ENCODE data around the gene KCNT1.

Gene KCNT1

GRCh38 chr9:135759676-135760300, 57.8 kb downstream of the KCNT1 start:
- Mint-ChIP-seq H3K27ac (no peak overlapping the region), H3K27me3 (ENCODE audit: low read depth) (no peaks in the 10 kb centered on the region), H3K4me3 (no peak overlapping the region), H3K36me3 (ENCODE audit: low read depth) (no peaks in the 10 kb centered on the region), H3K4me1 (ENCODE audit: low read depth) (no peaks in the 10 kb centered on the region), H3K9me3 (no peaks in the 10 kb centered on the region)
- DNase-seq (ENCODE audit: low spot score), result no peak

GRCh38 chr9:135760465-135760864, 58.5 kb downstream of the KCNT1 start:
- no peak for DNase-seq (ENCODE audit: low spot score)
- Mint-ChIP-seq H3K9me3 (no peaks in the 10 kb centered on the region), H3K27me3 (ENCODE audit: low read depth) (no peaks in the 10 kb centered on the region), H3K36me3 (ENCODE audit: low read depth) (no peaks in the 10 kb centered on the region), H3K4me3 (no peak overlapping the region), H3K27ac (no peak overlapping the region), H3K4me1 (ENCODE audit: low read depth) (no peaks in the 10 kb centered on the region)

- Mint-ChIP-seq H3K4me1 (ENCODE audit: low read depth) (no peaks in the 10 kb centered on the region), H3K27me3 (ENCODE audit: low read depth) (no peaks in the 10 kb centered on the region), H3K9me3 (no peaks in the 10 kb centered on the region), H3K36me3 (ENCODE audit: low read depth) (no peaks in the 10 kb centered on the region), H3K4me3 (no peak overlapping the region), H3K27ac (no peak overlapping the region)
- no peak for DNase-seq (ENCODE audit: low spot score)
Measured at GRCh38 chr9:135761150-135761844, 59.3 kb downstream of the KCNT1 start.

GRCh38 chr9:135761845-135762168, 59.8 kb downstream of the KCNT1 start:
- Mint-ChIP-seq H3K27ac (no peak overlapping the region), H3K9me3 (no peaks in the 10 kb centered on the region), H3K27me3 (ENCODE audit: low read depth) (no peaks in the 10 kb centered on the region), H3K36me3 (ENCODE audit: low read depth) (no peaks in the 10 kb centered on the region), H3K4me3 (no peak overlapping the region), H3K4me1 (ENCODE audit: low read depth) (no peaks in the 10 kb centered on the region)
- DNase-seq (ENCODE audit: low spot score), result no peak

GRCh38 chr9:135762921-135763320, 60.9 kb downstream of the KCNT1 start:
- no peaks in the 10 kb centered on the region for H3K9me3 Mint-ChIP-seq
- no peaks in the 10 kb centered on the region for H3K4me1 Mint-ChIP-seq (ENCODE audit: low read depth)
- DNase-seq (ENCODE audit: low spot score), result no peak
- H3K36me3 Mint-ChIP-seq (ENCODE audit: low read depth), result no peaks in the 10 kb centered on the region
- no peak overlapping the region for H3K4me3 Mint-ChIP-seq
- H3K27ac Mint-ChIP-seq, result no peak overlapping the region
- no peaks in the 10 kb centered on the region for H3K27me3 Mint-ChIP-seq (ENCODE audit: low read depth)

- Mint-ChIP-seq H3K4me1 (ENCODE audit: low read depth) (no peaks in the 10 kb centered on the region), H3K27me3 (ENCODE audit: low read depth) (no peaks in the 10 kb centered on the region), H3K27ac (no peak overlapping the region), H3K4me3 (no peak overlapping the region), H3K36me3 (ENCODE audit: low read depth) (peaks cover under 1% of the 10 kb centered on the region), H3K9me3 (no peaks in the 10 kb centered on the region)
- DNase-seq (ENCODE audit: low spot score), result no peak
Measured at GRCh38 chr9:135763716-135764446, 61.9 kb downstream of the KCNT1 start.

- H3K4me3 Mint-ChIP-seq, result no peak overlapping the region
- no peak overlapping the region for H3K27ac Mint-ChIP-seq
Measured at GRCh38 chr9:135764731-135765130, 62.7 kb downstream of the KCNT1 start.

GRCh38 chr9:135765416-135765815, 63.4 kb downstream of the KCNT1 start:
- Mint-ChIP-seq H3K27ac (no peak overlapping the region), H3K9me3 (no peaks in the 10 kb centered on the region), H3K4me3 (no peak overlapping the region), H3K36me3 (ENCODE audit: low read depth) (peaks cover 2% of the 10 kb centered on the region), H3K4me1 (ENCODE audit: low read depth) (no peaks in the 10 kb centered on the region), H3K27me3 (ENCODE audit: low read depth) (no peaks in the 10 kb centered on the region)
- DNase-seq (ENCODE audit: low spot score), result no peak

More at GRCh38 chr9:135764731-135765130, 62.7 kb downstream of the KCNT1 start:
- Mint-ChIP-seq H3K27me3 (ENCODE audit: low read depth) (no peaks in the 10 kb centered on the region), H3K4me1 (ENCODE audit: low read depth) (no peaks in the 10 kb centered on the region), H3K36me3 (ENCODE audit: low read depth) (peaks cover 2% of the 10 kb centered on the region), H3K9me3 (no peaks in the 10 kb centered on the region)
- no peak for DNase-seq (ENCODE audit: low spot score)

- H3K27ac Mint-ChIP-seq, result no peak overlapping the region
- no peaks in the 10 kb centered on the region for H3K9me3 Mint-ChIP-seq
- no peak for DNase-seq (ENCODE audit: low spot score)
- H3K4me1 Mint-ChIP-seq (ENCODE audit: low read depth), result no peaks in the 10 kb centered on the region
- no peak overlapping the region for H3K4me3 Mint-ChIP-seq
- peaks cover 2% of the 10 kb centered on the region for H3K36me3 Mint-ChIP-seq (ENCODE audit: low read depth)
- no peaks in the 10 kb centered on the region for H3K27me3 Mint-ChIP-seq (ENCODE audit: low read depth)
Measured at GRCh38 chr9:135766251-135766650, 64.3 kb downstream of the KCNT1 start.

GRCh38 chr9:135766707-135767106, 64.7 kb downstream of the KCNT1 start:
- no peak overlapping the region for H3K4me3 Mint-ChIP-seq
- peaks cover 2% of the 10 kb centered on the region for H3K36me3 Mint-ChIP-seq (ENCODE audit: low read depth)
- H3K4me1 Mint-ChIP-seq (ENCODE audit: low read depth), result no peaks in the 10 kb centered on the region
- H3K27me3 Mint-ChIP-seq (ENCODE audit: low read depth), result no peaks in the 10 kb centered on the region
- no peaks in the 10 kb centered on the region for H3K9me3 Mint-ChIP-seq
- DNase-seq (ENCODE audit: low spot score), result no peak
- no peak overlapping the region for H3K27ac Mint-ChIP-seq

GRCh38 chr9:135768516-135769218, 66.7 kb downstream of the KCNT1 start:
- DNase-seq (ENCODE audit: low spot score), result no peak
- H3K4me3 Mint-ChIP-seq, result no peak overlapping the region

GRCh38 chr9:135769489-135770202, 67.7 kb downstream of the KCNT1 start:
- Mint-ChIP-seq H3K9me3 (no peaks in the 10 kb centered on the region), H3K4me1 (ENCODE audit: low read depth) (no peaks in the 10 kb centered on the region), H3K27ac (no peak overlapping the region), H3K4me3 (no peak overlapping the region), H3K36me3 (ENCODE audit: low read depth) (peaks cover 2% of the 10 kb centered on the region), H3K27me3 (ENCODE audit: low read depth) (no peaks in the 10 kb centered on the region)
- DNase-seq (ENCODE audit: low spot score), result no peak

More at GRCh38 chr9:135768516-135769218, 66.7 kb downstream of the KCNT1 start:
- H3K27ac Mint-ChIP-seq, result no peak overlapping the region
- H3K36me3 Mint-ChIP-seq (ENCODE audit: low read depth), result peaks cover 2% of the 10 kb centered on the region
- H3K27me3 Mint-ChIP-seq (ENCODE audit: low read depth), result no peaks in the 10 kb centered on the region
- H3K4me1 Mint-ChIP-seq (ENCODE audit: low read depth), result no peaks in the 10 kb centered on the region
- H3K9me3 Mint-ChIP-seq, result no peaks in the 10 kb centered on the region

GRCh38 chr9:135770203-135770535, 68.2 kb downstream of the KCNT1 start:
- H3K9me3 Mint-ChIP-seq, result no peaks in the 10 kb centered on the region
- no peak overlapping the region for H3K27ac Mint-ChIP-seq
- DNase-seq (ENCODE audit: low spot score), result no peak
- no peak overlapping the region for H3K4me3 Mint-ChIP-seq
- H3K27me3 Mint-ChIP-seq (ENCODE audit: low read depth), result no peaks in the 10 kb centered on the region
- H3K4me1 Mint-ChIP-seq (ENCODE audit: low read depth), result no peaks in the 10 kb centered on the region
- peaks cover 2% of the 10 kb centered on the region for H3K36me3 Mint-ChIP-seq (ENCODE audit: low read depth)

All from T-helper 2 cell treated with Interferon-gamma antibody and Interleukin-4, amounts not matched to agents 5 μg/mL and 100 μg/mL, for 36 hours (primary cell).